Vagina (tissue), 2 donors: ENCODE results near the gene SAMD4B.

Experiments used
- CTCF ChIP-seq, 3 experiments: fragments of 450-650 bp in 2 of 3; fragments of 200-600 bp in 1 of 3; sonication (generic) in 1 of 3; IDR thresholded peaks; one replicate each; pipeline ENCODE4 v1.5.1; 2017 to 2019; ENCODE audit warnings: antibody characterized with exemption in 3 of 3, mild to moderate bottlenecking in 2 of 3, moderate library complexity in 2 of 3
- POLR2A ChIP-seq, 2 donors: fragments of 450-650 bp; IDR thresholded peaks; one replicate each; pipeline ENCODE4 v1.6.1; 2017; ENCODE audit warnings: antibody characterized with exemption in 2 of 2, mild to moderate bottlenecking in 2 of 2, moderate library complexity in 2 of 2
- POLR2AphosphoS5 ChIP-seq, 2 donors: sonication (generic); formaldehyde crosslinking; IDR thresholded peaks; one replicate each; pipeline ENCODE4 v1.9.0; 2017; ENCODE audit warnings: antibody characterized with exemption in 2 of 2, mild to moderate bottlenecking in 2 of 2, low read depth in 1 of 2; ENCODE audit not compliant: insufficient read depth in 1 of 2

GRCh38 chr19:39372047-39372802, 30.0 kb downstream of the SAMD4B start:
- TF ChIP-seq CTCF (IDR thresholded peaks at IDR 0.05) = no peak
- no peak for TF ChIP-seq POLR2A (IDR thresholded peaks at IDR 0.05)
- peak; percentile 58 to 66 for TF ChIP-seq POLR2AphosphoS5 (IDR thresholded peaks at IDR 0.05; ENCODE audit: insufficient read depth in 1 of 2, low read depth in 1 of 2)
